ENCODE data around the gene RPS6KA3.

DNA sequence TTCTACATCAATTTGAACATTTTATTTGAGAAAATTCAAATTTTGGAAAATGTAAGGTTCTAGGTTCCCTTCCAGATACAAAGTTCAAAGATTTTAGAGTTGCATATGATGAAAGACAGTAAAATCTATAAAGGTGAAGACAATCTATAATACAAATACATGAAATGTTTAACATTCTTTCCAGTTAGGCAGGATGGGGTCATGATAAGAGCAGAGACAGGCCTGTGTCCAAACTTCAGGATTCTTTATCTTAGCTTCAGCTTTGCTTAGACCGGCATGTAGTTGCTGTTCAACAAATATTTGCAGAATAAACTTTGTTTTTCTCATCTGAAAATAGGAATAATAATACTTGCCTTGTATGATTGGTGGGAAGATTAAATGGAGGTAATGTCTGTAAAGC lies 4.5 kb upstream of the RPS6KA3 start:
- TF ChIP-seq ZNF565 (CRISPR knock-in tag; conservative IDR thresholded peaks at IDR 0.05; ENCODE audit: low read depth) (no peak), RARB (CRISPR knock-in tag; IDR thresholded peaks at IDR 0.05) (no peak), TOX (CRISPR knock-in tag; IDR thresholded peaks at IDR 0.05; ENCODE audit: borderline replicate concordance) (no peak), ZFP30 (CRISPR knock-in tag; IDR thresholded peaks at IDR 0.05) (no peak), ZNF8 (CRISPR knock-in tag; IDR thresholded peaks at IDR 0.05) (no peak), ARNTL (CRISPR knock-in tag; IDR thresholded peaks at IDR 0.05; ENCODE audit: borderline replicate concordance, low read depth) (no peak), BACH2 (CRISPR knock-in tag; IDR thresholded peaks at IDR 0.05; ENCODE audit: borderline replicate concordance) (no peak), ESRRG (CRISPR knock-in tag; IDR thresholded peaks at IDR 0.05) (no peak)
- TF ChIP-seq, protein P1, sequence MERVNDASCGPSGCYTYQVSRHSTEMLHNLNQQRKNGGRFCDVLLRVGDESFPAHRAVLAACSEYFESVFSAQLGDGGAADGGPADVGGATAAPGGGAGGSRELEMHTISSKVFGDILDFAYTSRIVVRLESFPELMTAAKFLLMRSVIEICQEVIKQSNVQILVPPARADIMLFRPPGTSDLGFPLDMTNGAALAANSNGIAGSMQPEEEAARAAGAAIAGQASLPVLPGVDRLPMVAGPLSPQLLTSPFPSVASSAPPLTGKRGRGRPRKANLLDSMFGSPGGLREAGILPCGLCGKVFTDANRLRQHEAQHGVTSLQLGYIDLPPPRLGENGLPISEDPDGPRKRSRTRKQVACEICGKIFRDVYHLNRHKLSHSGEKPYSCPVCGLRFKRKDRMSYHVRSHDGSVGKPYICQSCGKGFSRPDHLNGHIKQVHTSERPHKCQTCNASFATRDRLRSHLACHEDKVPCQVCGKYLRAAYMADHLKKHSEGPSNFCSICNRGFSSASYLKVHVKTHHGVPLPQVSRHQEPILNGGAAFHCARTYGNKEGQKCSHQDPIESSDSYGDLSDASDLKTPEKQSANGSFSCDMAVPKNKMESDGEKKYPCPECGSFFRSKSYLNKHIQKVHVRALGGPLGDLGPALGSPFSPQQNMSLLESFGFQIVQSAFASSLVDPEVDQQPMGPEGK (CRISPR knock-in tag; IDR thresholded peaks at IDR 0.05; ENCODE audit: borderline replicate concordance): no peak
